ENCODE measurements around the gene PPCS.

Gene PPCS

GRCh38 chr1:42456010-42456753 is at the start of gene PPCS, which contains the start of gene ZMYND12:
Gene PPCS (plus strand): TSS chr1:42456543. CDS start chr1:42456566, 23 bp downstream.
Gene ZMYND12 (minus strand): TSS chr1:42456022. CDS start chr1:42455997, 25 bp downstream.
- H3K27me3 ChIP-seq (replicated peaks; ENCODE audit: insufficient read depth, low read length) = no peaks in the 10 kb centered on the region
- peaks cover 11% of the 10 kb centered on the region; the same call in 1 of the 2 replicates for H3F3A ChIP-seq (ENCODE audit: insufficient read depth, low read length)
- DNase-seq = peak; percentile 92
- TF ChIP-seq CTCF (IDR thresholded peaks at IDR 0.05; ENCODE audit: low read length) = no peak
- no peaks in the 10 kb centered on the region for H3K9me3 ChIP-seq (replicated peaks; ENCODE audit: insufficient read depth, low read length)
- H3K4me1 ChIP-seq (ENCODE audit: low read length) = peaks cover 9% of the 10 kb centered on the region
- peak within 1 kb of the TSS; percentile 100 for H2AFZ ChIP-seq (ENCODE audit: low read length)
- H3K36me3 ChIP-seq (replicated peaks; ENCODE audit: insufficient read depth, low read length) = no peaks in the 10 kb centered on the region
- H3K27ac ChIP-seq (ENCODE audit: low read length) = peak within 1 kb of the TSS; percentile 84
- H4K20me1 ChIP-seq (ENCODE audit: insufficient read depth, low read length) = no peaks in the 10 kb centered on the region
- H3K79me2 ChIP-seq (ENCODE audit: low read length) = peaks cover 16% of the 10 kb centered on the region
- no peaks in the 10 kb centered on the region for H3K9me2 ChIP-seq (replicated peaks; ENCODE audit: insufficient read depth, low read length)
- H3K4me3 ChIP-seq (ENCODE audit: low read length) = peak within 1 kb of the TSS; percentile 89
- peak within 1 kb of the TSS; percentile 99 for H3K4me2 ChIP-seq (ENCODE audit: low read depth, low read length)
- H3K9ac ChIP-seq (ENCODE audit: low read length) = peak within 1 kb of the TSS; percentile 95

GRCh38 chr1:42414551-42415496 is 41.5 kb upstream of the PPCS start:
- H3K9me2 ChIP-seq (replicated peaks; ENCODE audit: insufficient read depth, low read length) = no peaks in the 10 kb centered on the region
- no peak overlapping the region for H3K9ac ChIP-seq (ENCODE audit: low read length)
- no peaks in the 10 kb centered on the region for H3K36me3 ChIP-seq (replicated peaks; ENCODE audit: insufficient read depth, low read length)
- H3K79me2 ChIP-seq (ENCODE audit: low read length) = no peaks in the 10 kb centered on the region
- H3F3A ChIP-seq (ENCODE audit: insufficient read depth, low read length) = no peaks in the 10 kb centered on the region
- H3K4me3 ChIP-seq (ENCODE audit: low read length) = no peak overlapping the region
- no peaks in the 10 kb centered on the region for H3K27me3 ChIP-seq (replicated peaks; ENCODE audit: insufficient read depth, low read length)
- H4K20me1 ChIP-seq (ENCODE audit: insufficient read depth, low read length) = no peaks in the 10 kb centered on the region
- no peaks in the 10 kb centered on the region for H3K9me3 ChIP-seq (replicated peaks; ENCODE audit: insufficient read depth, low read length)
- H3K4me2 ChIP-seq (ENCODE audit: low read depth, low read length) = no peak overlapping the region
- no peak overlapping the region for H3K27ac ChIP-seq (ENCODE audit: low read length)
- no peaks in the 10 kb centered on the region for H3K4me1 ChIP-seq (ENCODE audit: low read length)
- no peak overlapping the region for H2AFZ ChIP-seq (ENCODE audit: low read length)
- TF ChIP-seq CTCF (IDR thresholded peaks at IDR 0.05; ENCODE audit: low read length) (no peak), EZH2 (optimal IDR thresholded peaks at IDR 0.05; ENCODE audit: low read depth, low read length) (no peak), EZH2phosphoT487 (IDR thresholded peaks at IDR 0.05; ENCODE audit: low read length) (no peak)
- no peak for DNase-seq

GRCh38 chr1:42417166-42417565 is 39.2 kb upstream of the PPCS start:
- Histone ChIP-seq H3K27me3 (replicated peaks; ENCODE audit: insufficient read depth, low read length) (no peaks in the 10 kb centered on the region), H3K4me3 (ENCODE audit: low read length) (no peak overlapping the region), H3F3A (ENCODE audit: insufficient read depth, low read length) (no peaks in the 10 kb centered on the region), H3K79me2 (ENCODE audit: low read length) (no peaks in the 10 kb centered on the region), H3K9me3 (replicated peaks; ENCODE audit: insufficient read depth, low read length) (no peaks in the 10 kb centered on the region), H3K4me1 (ENCODE audit: low read length) (no peaks in the 10 kb centered on the region), H3K27ac (ENCODE audit: low read length) (no peak overlapping the region), H4K20me1 (ENCODE audit: insufficient read depth, low read length) (no peaks in the 10 kb centered on the region), H3K9me2 (replicated peaks; ENCODE audit: insufficient read depth, low read length) (no peaks in the 10 kb centered on the region), H3K9ac (ENCODE audit: low read length) (no peak overlapping the region), H3K36me3 (replicated peaks; ENCODE audit: insufficient read depth, low read length) (no peaks in the 10 kb centered on the region), H3K4me2 (ENCODE audit: low read depth, low read length) (no peak overlapping the region), H2AFZ (ENCODE audit: low read length) (no peak overlapping the region)
- no peak for TF ChIP-seq CTCF (IDR thresholded peaks at IDR 0.05; ENCODE audit: low read length)
- TF ChIP-seq EZH2 (optimal IDR thresholded peaks at IDR 0.05; ENCODE audit: low read depth, low read length) = no peak
- no peak for DNase-seq
